Measurements from ENCODE around the gene VDR. TPM values are rescaled to one million over a fixed set of nuclear protein-coding genes. Genes with fewer than 3 reads are reported as not detected.

The VDR gene
- total and polyA plus RNA-seq, 2 donors (not counting 1 experiment from before 2014, with no cell fraction given): 16.2 to 24.4 TPM

DNA sequence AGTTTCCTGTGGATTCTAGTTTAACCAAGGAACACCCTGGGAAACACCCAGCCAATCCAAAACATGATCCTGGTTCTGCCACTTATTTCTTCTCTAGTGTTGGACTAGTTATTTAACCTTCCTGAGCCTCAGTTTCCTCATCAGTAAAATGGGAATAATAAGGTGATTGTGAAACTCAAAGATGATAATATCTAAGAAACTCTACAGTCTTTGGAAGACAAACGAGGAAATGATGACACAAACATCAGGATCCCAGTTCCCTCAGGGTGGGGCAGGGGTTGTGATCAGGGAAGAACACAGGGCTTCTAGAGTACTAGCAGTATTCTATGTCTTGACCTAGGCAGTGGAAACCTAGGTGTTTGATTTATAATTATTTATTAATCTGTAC, 40.5 kb upstream of the VDR start:
- H4K20me1 ChIP-seq (ENCODE audit: control insufficient read depth, extremely low read depth, insufficient read depth, low read length): no peaks in the 10 kb centered on the region
- H3K4me3 ChIP-seq (replicated peaks in 1 of 4; ENCODE audit: control extremely low read depth in 1 of 4, insufficient read depth in 1 of 4, low read depth in 3 of 4, low read length in 4 of 4): no peak overlapping the region
- no peaks in the 10 kb centered on the region for H3K27me3 ChIP-seq (ENCODE audit: control insufficient read depth, insufficient read depth, low read length)
- H3K4me2 ChIP-seq (ENCODE audit: extremely low read depth, insufficient read depth, low read length): no peak overlapping the region
- H3K27ac ChIP-seq (ENCODE audit: insufficient read depth, low read length): no peak overlapping the region
- DNase-seq (ENCODE audit: low read depth in 2 of 2): no peak
- H3K79me2 ChIP-seq (ENCODE audit: control insufficient read depth, insufficient read depth, low read length): no peaks in the 10 kb centered on the region
- no peak overlapping the region for H3K9ac ChIP-seq (ENCODE audit: insufficient read depth, low read length)
- no peak overlapping the region for H2AFZ ChIP-seq (ENCODE audit: low read length)
- no peak for TF ChIP-seq EZH2 (IDR thresholded peaks at IDR 0.05; ENCODE audit: low read length, missing control alignments)
- TF ChIP-seq, protein P1, sequence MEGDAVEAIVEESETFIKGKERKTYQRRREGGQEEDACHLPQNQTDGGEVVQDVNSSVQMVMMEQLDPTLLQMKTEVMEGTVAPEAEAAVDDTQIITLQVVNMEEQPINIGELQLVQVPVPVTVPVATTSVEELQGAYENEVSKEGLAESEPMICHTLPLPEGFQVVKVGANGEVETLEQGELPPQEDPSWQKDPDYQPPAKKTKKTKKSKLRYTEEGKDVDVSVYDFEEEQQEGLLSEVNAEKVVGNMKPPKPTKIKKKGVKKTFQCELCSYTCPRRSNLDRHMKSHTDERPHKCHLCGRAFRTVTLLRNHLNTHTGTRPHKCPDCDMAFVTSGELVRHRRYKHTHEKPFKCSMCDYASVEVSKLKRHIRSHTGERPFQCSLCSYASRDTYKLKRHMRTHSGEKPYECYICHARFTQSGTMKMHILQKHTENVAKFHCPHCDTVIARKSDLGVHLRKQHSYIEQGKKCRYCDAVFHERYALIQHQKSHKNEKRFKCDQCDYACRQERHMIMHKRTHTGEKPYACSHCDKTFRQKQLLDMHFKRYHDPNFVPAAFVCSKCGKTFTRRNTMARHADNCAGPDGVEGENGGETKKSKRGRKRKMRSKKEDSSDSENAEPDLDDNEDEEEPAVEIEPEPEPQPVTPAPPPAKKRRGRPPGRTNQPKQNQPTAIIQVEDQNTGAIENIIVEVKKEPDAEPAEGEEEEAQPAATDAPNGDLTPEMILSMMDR (conservative IDR thresholded peaks at IDR 0.05 in 1 of 2, IDR thresholded peaks at IDR 0.05 in 1 of 2; ENCODE audit: low read depth in 1 of 2, low read length in 2 of 2): no peak
- no peaks in the 10 kb centered on the region for H3K9me3 ChIP-seq (ENCODE audit: control insufficient read depth, insufficient read depth, low read depth, low read length)
- H3K36me3 ChIP-seq (ENCODE audit: control insufficient read depth, insufficient read depth, low read length): no peaks in the 10 kb centered on the region
- H3K4me1 ChIP-seq (ENCODE audit: control insufficient read depth, extremely low read depth, insufficient read depth, low read length): peaks cover 14% of the 10 kb centered on the region

DNA sequence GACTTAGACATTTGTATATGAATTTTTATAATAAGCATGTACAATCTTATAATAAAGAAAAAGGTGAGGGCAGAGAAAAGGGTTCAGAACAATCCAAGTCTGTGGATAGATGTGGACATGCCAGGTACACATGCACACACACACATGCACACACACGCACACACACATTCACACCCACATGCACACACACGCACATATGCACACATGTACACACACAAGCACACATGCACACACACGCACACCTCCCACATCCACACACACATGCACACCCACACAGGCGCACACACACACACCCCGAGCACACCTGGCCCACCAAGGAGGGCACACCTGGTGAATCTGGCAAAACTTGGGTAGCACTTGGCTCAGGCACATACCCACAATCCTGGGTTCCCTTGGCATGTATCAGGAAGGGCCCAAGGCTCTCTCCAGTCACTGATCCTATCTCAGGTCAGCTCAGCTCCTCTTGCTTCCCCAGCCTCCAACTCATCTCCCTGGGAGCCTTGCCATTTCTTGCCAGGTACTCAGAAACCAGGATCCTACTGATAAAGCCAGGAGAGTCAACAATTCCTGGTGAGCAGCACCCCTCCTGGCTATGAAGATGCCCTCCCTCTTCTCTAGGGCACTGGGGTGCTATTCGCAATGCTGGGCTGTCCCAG, 40.0 kb upstream of the VDR start:
- Histone ChIP-seq H3K4me3 (replicated peaks in 1 of 4; ENCODE audit: control extremely low read depth in 1 of 4, insufficient read depth in 1 of 4, low read depth in 3 of 4, low read length in 4 of 4) (no peak overlapping the region), H4K20me1 (ENCODE audit: control insufficient read depth, extremely low read depth, insufficient read depth, low read length) (no peaks in the 10 kb centered on the region)
- TF ChIP-seq, protein P1 (conservative IDR thresholded peaks at IDR 0.05 in 1 of 2, IDR thresholded peaks at IDR 0.05 in 1 of 2; ENCODE audit: low read depth in 1 of 2, low read length in 2 of 2): no peak
- TF ChIP-seq EZH2 (IDR thresholded peaks at IDR 0.05; ENCODE audit: low read length, missing control alignments): no peak

DNA sequence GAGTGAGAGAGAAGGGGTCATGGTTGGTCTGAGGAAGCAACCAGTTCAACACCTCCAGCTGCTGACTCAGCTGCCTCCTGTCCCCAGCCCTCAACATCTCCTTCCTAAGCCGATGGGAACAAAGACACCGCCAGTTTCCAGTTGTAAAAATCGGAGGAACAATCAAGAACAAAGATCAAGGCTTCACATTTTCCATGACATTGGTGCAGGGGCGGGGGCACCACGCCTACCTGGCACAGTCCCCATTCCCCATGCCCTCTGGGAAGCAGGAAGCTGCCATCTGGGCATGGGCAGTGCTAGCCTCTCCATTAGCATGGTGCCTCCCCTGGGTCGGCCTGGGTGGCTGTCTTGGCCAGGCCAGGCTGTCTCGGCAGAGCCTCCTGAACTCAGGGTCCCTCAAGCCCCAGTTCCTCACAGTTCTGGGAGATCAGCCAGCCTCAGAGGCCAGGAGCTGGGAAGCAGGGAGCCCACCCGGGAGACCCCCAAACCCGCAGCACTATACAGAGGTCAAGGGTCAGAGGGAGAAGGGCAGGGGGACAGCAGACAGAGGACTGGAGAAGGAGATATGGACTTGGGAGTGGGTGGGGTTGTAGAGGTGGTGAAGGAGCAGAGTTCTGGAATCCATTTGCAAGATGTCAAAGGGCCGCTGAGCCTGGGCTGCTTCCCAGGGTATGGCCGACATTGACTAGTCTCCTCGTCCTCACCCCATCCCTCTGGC, 39.0 kb upstream of the VDR start:
- no peak for DNase-seq (ENCODE audit: low read depth in 2 of 2)
- H3K4me2 ChIP-seq (ENCODE audit: extremely low read depth, insufficient read depth, low read length): no peak overlapping the region
- H3K36me3 ChIP-seq (ENCODE audit: control insufficient read depth, insufficient read depth, low read length): no peaks in the 10 kb centered on the region
- H3K9me3 ChIP-seq (ENCODE audit: control insufficient read depth, insufficient read depth, low read depth, low read length): no peaks in the 10 kb centered on the region
- H3K27me3 ChIP-seq (ENCODE audit: control insufficient read depth, insufficient read depth, low read length): no peaks in the 10 kb centered on the region
- no peaks in the 10 kb centered on the region for H3K79me2 ChIP-seq (ENCODE audit: control insufficient read depth, insufficient read depth, low read length)
- H3K9ac ChIP-seq (ENCODE audit: insufficient read depth, low read length): no peak overlapping the region
- TF ChIP-seq, protein P1 (conservative IDR thresholded peaks at IDR 0.05 in 1 of 2, IDR thresholded peaks at IDR 0.05 in 1 of 2; ENCODE audit: low read depth in 1 of 2, low read length in 2 of 2): no peak
- no peak for TF ChIP-seq EZH2 (IDR thresholded peaks at IDR 0.05; ENCODE audit: low read length, missing control alignments)
- H4K20me1 ChIP-seq (ENCODE audit: control insufficient read depth, extremely low read depth, insufficient read depth, low read length): no peaks in the 10 kb centered on the region
- H2AFZ ChIP-seq (ENCODE audit: low read length): no peak overlapping the region
- H3K27ac ChIP-seq (ENCODE audit: insufficient read depth, low read length): no peak overlapping the region
- H3K4me1 ChIP-seq (ENCODE audit: control insufficient read depth, extremely low read depth, insufficient read depth, low read length): peaks cover 14% of the 10 kb centered on the region
- no peak overlapping the region for H3K4me3 ChIP-seq (replicated peaks in 1 of 4; ENCODE audit: control extremely low read depth in 1 of 4, insufficient read depth in 1 of 4, low read depth in 3 of 4, low read length in 4 of 4)

More for the DNA sequence above, 40.0 kb upstream of the VDR start:
- no peak overlapping the region for H2AFZ ChIP-seq (ENCODE audit: low read length)
- H3K9ac ChIP-seq (ENCODE audit: insufficient read depth, low read length): no peak overlapping the region
- no peaks in the 10 kb centered on the region for H3K36me3 ChIP-seq (ENCODE audit: control insufficient read depth, insufficient read depth, low read length)
- peaks cover 14% of the 10 kb centered on the region for H3K4me1 ChIP-seq (ENCODE audit: control insufficient read depth, extremely low read depth, insufficient read depth, low read length)
- DNase-seq (ENCODE audit: low read depth in 2 of 2): no peak
- no peaks in the 10 kb centered on the region for H3K27me3 ChIP-seq (ENCODE audit: control insufficient read depth, insufficient read depth, low read length)
- H3K9me3 ChIP-seq (ENCODE audit: control insufficient read depth, insufficient read depth, low read depth, low read length): no peaks in the 10 kb centered on the region
- H3K27ac ChIP-seq (ENCODE audit: insufficient read depth, low read length): no peak overlapping the region
- no peak overlapping the region for H3K4me2 ChIP-seq (ENCODE audit: extremely low read depth, insufficient read depth, low read length)
- no peaks in the 10 kb centered on the region for H3K79me2 ChIP-seq (ENCODE audit: control insufficient read depth, insufficient read depth, low read length)
